Activated CD4-positive, alpha-beta T cell treated with anti-CD3 and anti-CD28 coated beads, Interleukin-2, Interleukin-4, amounts not matched to agents 100 ng/mL and 50 ng/mL, durations not matched to agents 16 hours and 8 hours (primary cell): ENCODE results near the gene BUD13.
"Not testable (repeated sequence)": the region's sequence is repeated elsewhere in the genome, so short reads cannot be mapped to it uniquely, and the experiment has no call there.

Source experiments
- DNase-seq: peaks from one replicate; pipeline ENCODE4 v3.0.0-alpha.2; 2020; ENCODE audit warnings: low spot score

BUD13 gene

GRCh38 chr11:116756044-116756443 is 16.7 kb downstream of the BUD13 start:
- not testable (repeated sequence) for DNase-seq

GRCh38 chr11:116750070-116750718 is 22.6 kb downstream of the BUD13 start:
- no peak for DNase-seq

- no peak for DNase-seq
Measured at GRCh38 chr11:116742104-116742503, 30.7 kb downstream of the BUD13 start.

- DNase-seq: no peak
Measured at GRCh38 chr11:116740741-116741140, 32.0 kb downstream of the BUD13 start.

GRCh38 chr11:116738975-116739374 is 33.8 kb downstream of the BUD13 start:
- DNase-seq: no peak

- DNase-seq: no peak
Measured at GRCh38 chr11:116736763-116737162, 36.0 kb downstream of the BUD13 start.

GRCh38 chr11:116733969-116734508 is 38.7 kb downstream of the BUD13 start:
- DNase-seq: no peak

GRCh38 chr11:116733043-116733755 is 39.6 kb downstream of the BUD13 start:
- no peak for DNase-seq

- peak; percentile 64 for DNase-seq
Measured at GRCh38 chr11:116732271-116733042, 40.3 kb downstream of the BUD13 start.

- no peak for DNase-seq
Measured at GRCh38 chr11:116731821-116732220, 41.0 kb downstream of the BUD13 start.

- DNase-seq: no peak
Measured at GRCh38 chr11:116731097-116731761, 41.6 kb downstream of the BUD13 start.

GRCh38 chr11:116730601-116731000 is 42.2 kb downstream of the BUD13 start:
- no peak for DNase-seq

- no peak for DNase-seq
Measured at GRCh38 chr11:116730241-116730561, 42.6 kb downstream of the BUD13 start.

GRCh38 chr11:116729501-116730240 is 43.1 kb downstream of the BUD13 start:
- no peak for DNase-seq

GRCh38 chr11:116727990-116728389 is 44.8 kb downstream of the BUD13 start:
- DNase-seq: no peak

- DNase-seq: no peak
Measured at GRCh38 chr11:116725434-116726221, 47.2 kb downstream of the BUD13 start.

GRCh38 chr11:116724813-116725212 is 48.0 kb downstream of the BUD13 start:
- no peak for DNase-seq

GRCh38 chr11:116723511-116723910 is 49.3 kb downstream of the BUD13 start:
- DNase-seq: no peak

- no peak for DNase-seq
Measured at GRCh38 chr11:116721988-116722387, 50.8 kb downstream of the BUD13 start.

GRCh38 chr11:116720895-116721294 is 51.9 kb downstream of the BUD13 start:
- DNase-seq: no peak
